Stimulated activated CD4-positive, alpha-beta T cell treated with anti-CD3 and anti-CD28 coated beads, Interleukin-4, amount 100 ng/mL, for 24 hours (primary cell): ENCODE data around the gene ARHGAP15.
A peak's percentile ranks its signal among the peaks of the same experiment; 100 is the strongest.

Experiments
- DNase-seq: peaks from one replicate; pipeline ENCODE4 v3.0.0-alpha.2; 2020

The ARHGAP15 gene

GRCh38 chr2:143702931-143703330 lies 573.7 kb downstream of the ARHGAP15 start:
- no peak for DNase-seq

DNA sequence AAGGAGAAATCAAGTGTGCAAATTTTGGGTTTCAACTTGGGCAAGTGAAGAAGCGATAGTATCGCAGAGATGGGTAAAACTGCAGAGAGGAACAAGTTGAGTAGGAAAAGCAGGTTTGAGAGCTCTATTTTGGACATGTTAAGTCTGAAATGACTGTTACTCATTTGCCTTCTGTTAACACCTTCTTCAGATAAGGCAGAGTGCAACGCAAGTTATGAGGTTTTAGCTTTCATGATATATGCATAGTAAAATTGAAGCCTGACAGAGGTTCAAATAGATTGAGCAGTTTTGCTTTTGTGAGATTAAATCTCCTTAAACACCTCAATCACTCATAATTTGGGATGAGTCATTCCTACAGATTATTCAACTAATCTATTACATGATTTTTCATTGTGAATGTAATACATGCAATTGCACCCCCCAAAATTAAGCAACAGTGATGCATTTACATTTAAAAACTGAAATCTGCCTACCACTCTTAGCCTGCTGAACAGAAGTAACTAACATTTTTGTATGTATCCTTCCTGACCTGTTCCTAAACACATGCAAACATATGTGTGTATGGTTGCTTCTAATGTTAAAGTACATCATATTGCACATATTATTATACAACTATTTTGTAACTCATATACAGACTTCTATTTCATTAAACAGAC lies 575.4 kb downstream of the ARHGAP15 start:
- no peak for DNase-seq

GRCh38 chr2:143705108-143705707 lies 576.0 kb downstream of the ARHGAP15 start:
- DNase-seq, result no peak

DNA sequence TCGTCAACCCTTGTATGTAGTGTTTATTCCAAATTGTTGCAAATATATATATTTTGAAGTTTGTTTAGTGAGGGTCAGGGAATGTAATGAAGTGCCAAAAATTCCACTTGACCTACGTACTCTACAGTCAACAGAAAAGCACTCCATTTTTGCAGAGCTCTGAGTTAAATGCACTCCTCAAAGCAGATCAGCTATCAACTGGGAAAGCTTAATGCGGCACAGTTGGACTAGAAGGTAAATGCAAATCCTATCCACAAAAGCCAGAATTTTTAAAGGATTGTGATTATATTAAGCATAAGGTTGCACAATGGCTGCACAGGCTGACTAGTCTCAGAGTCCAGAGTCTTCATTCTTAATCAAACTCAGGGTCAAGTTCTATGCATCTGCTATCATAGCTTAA lies 577.1 kb downstream of the ARHGAP15 start:
- DNase-seq, result no peak

GRCh38 chr2:143708682-143709081 lies 579.5 kb downstream of the ARHGAP15 start:
- no peak for DNase-seq

GRCh38 chr2:143710196-143710595 lies 581.0 kb downstream of the ARHGAP15 start:
- DNase-seq, result no peak

- no peak for DNase-seq
These were observed 581.7 kb downstream of the ARHGAP15 start for GRCh38 chr2:143710879-143711278.

DNA sequence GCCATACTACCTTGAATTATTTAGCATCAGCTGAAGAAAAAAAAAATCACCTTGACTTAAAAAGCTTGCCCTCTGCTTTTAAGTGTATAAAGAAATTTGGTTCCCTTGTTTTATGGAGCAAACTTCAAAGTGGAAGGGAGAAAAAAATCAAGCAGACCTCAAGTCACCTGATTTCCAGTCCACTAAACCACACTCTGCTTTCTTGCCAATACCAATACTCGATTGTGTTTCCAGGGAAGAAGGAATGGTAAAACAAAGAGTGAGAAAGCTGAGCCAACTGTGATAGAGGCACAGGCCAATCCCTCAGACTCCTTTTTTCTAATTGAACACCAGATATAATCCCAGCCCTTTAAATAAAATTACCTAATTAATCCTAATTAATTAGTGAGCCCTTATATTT lies 587.3 kb downstream of the ARHGAP15 start:
- DNase-seq, result no peak

- DNase-seq, result no peak
These were observed 587.8 kb downstream of the ARHGAP15 start for GRCh38 chr2:143717053-143717452.

DNA sequence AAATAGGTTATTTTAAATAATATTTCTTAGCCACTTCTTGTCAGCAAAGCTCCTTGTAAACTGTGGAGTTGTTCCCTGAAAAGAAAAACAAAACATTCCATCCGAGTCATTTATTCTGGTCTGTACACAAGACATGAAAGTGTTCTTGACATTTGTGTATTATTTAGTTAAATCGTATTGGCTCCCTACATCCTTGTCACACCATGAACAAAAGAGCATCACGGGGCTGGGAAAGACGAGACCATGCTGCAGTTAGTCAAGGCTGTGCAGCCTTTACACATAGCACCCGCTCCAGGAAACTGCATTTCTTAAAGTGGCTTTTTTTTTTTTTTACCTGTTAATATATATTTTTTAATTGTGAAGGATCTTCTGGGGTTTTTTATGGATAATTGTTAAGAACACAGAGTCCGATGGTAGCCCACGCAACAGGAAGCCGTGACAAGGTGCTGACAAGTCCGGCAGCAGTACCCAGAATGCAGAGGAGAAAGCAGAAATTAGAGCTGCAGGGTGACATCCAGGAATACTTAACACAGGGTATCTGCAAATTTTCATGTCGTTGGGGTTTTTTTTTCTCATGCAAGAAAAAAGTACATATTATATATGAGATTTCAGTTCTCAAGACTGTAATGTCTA lies 588.4 kb downstream of the ARHGAP15 start:
- DNase-seq, result no peak

DNA sequence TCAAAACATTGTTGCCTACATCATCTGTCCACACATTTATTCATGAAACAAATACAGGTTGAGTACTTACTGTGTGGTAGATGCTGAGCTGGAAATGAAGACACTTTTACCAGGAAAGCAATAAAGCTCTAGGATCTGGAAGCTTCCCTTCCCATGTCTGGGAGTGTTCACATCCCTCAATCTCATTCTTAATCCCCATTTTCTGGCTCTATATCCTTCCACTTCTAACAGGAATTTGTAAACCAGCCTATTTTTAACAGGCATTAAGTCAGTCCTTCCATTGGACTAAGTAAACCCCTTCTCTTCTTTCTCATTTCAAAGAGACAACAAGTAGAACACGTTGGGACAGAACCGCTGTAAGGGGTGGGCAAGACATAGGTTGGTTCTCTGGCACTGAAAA lies 589.5 kb downstream of the ARHGAP15 start:
- DNase-seq, result no peak

GRCh38 chr2:143719406-143719805 lies 590.2 kb downstream of the ARHGAP15 start:
- DNase-seq, result no peak

DNA sequence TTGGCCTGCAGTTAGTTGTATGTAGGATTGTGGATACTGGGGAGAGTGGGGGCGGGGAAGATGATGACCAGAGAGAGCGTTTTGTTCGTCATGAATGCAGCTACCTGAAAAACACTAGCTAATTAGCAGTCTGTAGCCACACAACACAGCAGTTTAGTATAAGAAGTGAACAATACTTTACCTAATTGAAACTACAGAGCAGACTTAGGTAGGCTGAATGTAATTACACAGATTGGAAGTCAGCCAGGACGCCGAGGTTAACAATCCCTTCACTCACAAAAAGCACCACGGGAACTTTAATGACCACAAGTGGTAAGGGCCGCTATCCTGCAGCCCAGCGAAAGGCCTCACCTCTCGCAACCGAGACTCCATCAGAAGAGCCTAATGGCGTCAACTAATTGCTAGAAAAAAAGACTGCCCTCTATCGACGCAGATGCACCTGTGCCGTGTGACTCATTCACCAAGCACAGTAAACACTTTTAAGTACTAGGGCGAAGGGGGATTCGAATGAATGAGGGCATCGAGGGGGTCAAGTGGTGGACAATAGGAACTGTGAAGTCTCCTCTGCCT lies 591.0 kb downstream of the ARHGAP15 start:
- DNase-seq, result no peak

- DNase-seq, result no peak
These were observed 596.2 kb downstream of the ARHGAP15 start for GRCh38 chr2:143725400-143725799.

DNA sequence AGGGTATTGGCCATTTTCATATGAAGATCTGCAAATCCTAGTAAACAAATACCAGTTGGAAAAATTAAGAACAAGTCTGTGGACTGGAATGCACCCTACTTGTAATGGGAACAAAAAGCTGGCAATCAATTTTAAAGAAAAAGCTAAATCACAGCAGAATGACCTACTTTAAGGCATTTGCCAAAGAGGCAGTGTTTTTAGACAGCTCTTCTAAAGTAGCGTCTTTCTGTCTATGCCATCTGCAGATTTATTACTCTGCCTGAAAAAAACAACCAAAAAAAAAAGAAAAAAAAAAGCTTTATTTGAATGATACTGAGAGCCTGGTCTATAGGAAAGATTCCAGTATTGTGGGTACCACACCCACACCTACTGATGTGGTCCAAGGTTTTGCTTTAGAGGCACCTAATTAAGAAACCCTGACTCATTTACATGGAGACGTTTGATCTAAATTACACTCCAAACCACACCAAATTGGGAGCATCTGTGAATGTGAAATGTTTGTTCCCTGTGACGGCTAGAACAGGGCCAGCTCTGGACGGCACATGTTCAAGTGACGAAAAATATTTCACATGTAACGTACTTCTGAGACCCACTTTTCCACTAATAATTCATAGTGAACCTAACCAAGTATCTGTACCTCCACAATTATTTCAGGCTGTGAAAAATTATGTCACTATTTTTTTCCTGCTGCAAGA lies 597.1 kb downstream of the ARHGAP15 start:
- no peak for DNase-seq

GRCh38 chr2:143728498-143728897 lies 599.3 kb downstream of the ARHGAP15 start:
- no peak for DNase-seq

- DNase-seq, result no peak
These were observed 600.1 kb downstream of the ARHGAP15 start for GRCh38 chr2:143729296-143729814.

GRCh38 chr2:143730155-143730952 lies 601.1 kb downstream of the ARHGAP15 start:
- peak; percentile 21 for DNase-seq

DNA sequence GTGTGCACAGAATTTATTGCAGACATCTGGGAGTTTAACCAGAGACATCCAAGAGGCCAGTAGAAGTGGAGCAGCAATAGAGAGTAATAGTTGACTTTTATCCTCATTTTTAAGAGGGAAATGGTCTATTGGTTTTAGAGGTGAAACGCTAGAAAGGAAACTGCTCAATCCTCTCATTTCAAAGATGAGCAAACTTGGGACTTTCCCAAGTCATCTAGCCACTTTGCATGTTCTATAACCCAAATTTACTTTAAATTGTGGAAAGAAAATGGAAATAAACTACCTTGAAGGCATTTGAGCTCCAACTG lies 601.7 kb downstream of the ARHGAP15 start:
- no peak for DNase-seq

DNA sequence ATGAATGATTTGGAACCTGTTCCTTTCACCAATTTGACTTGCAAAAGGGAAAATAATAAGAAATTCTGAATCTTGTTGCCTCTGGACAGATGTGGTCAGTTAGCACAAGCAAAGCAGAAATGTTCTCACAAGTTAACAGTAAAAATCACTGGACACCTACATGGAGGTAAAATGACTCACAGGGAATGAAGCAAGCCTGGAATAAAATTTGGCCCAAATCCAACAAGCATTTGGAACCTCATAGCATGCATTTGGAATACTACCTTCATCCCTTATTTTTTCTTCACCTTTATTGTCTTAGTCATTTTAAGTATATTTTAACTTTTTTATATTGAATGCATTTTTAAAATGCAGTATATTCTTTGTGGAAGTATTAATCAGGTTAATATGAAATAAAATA lies 602.9 kb downstream of the ARHGAP15 start:
- no peak for DNase-seq

- DNase-seq, result no peak
These were observed 603.7 kb downstream of the ARHGAP15 start for GRCh38 chr2:143732871-143733270.

GRCh38 chr2:143734507-143734906 lies 605.3 kb downstream of the ARHGAP15 start:
- no peak for DNase-seq

- DNase-seq, result no peak
These were observed 607.7 kb downstream of the ARHGAP15 start for GRCh38 chr2:143736904-143737303.
